ENCODE results near the gene FGFR2. TPM values are rescaled to one million over a fixed set of nuclear protein-coding genes. Genes with fewer than 3 reads are reported as not detected.

FGFR2 gene
- total and polyA plus RNA-seq, 4 donors = 11.4 to 69.9 (median 31.9) TPM

DNA sequence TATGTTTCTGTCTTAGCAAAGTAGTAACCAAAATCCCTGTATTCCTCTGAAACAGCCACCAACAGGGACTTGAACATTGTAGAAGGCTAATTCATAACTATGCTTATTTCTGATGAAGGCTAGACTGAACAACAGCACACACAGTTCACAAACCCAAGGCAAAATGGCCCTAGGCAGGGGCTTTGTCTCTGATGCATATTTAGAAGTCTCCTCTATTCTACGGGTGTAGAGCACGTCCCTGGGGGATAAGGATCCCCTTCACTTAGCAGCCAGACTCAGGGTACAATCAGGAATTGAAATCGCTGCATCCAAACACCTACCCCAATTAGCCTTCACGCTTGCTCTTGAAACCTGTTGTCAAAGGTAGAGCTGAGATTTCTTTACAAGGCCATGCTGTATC is 45.5 kb downstream of the FGFR2 start:
- no peak for DNase-seq (ENCODE audit: low spot score)
- H3K27me3 ChIP-seq (ENCODE audit: control insufficient read depth in 4 of 4, insufficient read depth in 4 of 4, low read length in 3 of 4) = peaks cover 0 to 3% (median 0%) of the 10 kb centered on the region in 4 donors
- no peak overlapping the region for H3K4me3 ChIP-seq (ENCODE audit: low read depth in 1 of 3, low read length in 3 of 3)
- H3K27ac ChIP-seq (ENCODE audit: low read depth in 1 of 2, low read length in 2 of 2) = no peak overlapping the region
- peaks cover 0 to 6% (median 0%) of the 10 kb centered on the region in 4 donors for H3K36me3 ChIP-seq (ENCODE audit: control insufficient read depth in 4 of 4, insufficient read depth in 3 of 4, low read depth in 1 of 4, low read length in 3 of 4)
- H3K9ac ChIP-seq (ENCODE audit: low read depth in 1 of 2, low read length in 2 of 2) = no peak overlapping the region
- TF ChIP-seq SP1 (IDR thresholded peaks at IDR 0.05) = no peak
- no peak for TF ChIP-seq FOXA1 (IDR thresholded peaks at IDR 0.05)
- TF ChIP-seq, protein P1, sequence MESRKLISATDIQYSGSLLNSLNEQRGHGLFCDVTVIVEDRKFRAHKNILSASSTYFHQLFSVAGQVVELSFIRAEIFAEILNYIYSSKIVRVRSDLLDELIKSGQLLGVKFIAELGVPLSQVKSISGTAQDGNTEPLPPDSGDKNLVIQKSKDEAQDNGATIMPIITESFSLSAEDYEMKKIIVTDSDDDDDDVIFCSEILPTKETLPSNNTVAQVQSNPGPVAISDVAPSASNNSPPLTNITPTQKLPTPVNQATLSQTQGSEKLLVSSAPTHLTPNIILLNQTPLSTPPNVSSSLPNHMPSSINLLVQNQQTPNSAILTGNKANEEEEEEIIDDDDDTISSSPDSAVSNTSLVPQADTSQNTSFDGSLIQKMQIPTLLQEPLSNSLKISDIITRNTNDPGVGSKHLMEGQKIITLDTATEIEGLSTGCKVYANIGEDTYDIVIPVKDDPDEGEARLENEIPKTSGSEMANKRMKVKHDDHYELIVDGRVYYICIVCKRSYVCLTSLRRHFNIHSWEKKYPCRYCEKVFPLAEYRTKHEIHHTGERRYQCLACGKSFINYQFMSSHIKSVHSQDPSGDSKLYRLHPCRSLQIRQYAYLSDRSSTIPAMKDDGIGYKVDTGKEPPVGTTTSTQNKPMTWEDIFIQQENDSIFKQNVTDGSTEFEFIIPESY (IDR thresholded peaks at IDR 0.05) = no peak
- TF ChIP-seq, protein P2, sequence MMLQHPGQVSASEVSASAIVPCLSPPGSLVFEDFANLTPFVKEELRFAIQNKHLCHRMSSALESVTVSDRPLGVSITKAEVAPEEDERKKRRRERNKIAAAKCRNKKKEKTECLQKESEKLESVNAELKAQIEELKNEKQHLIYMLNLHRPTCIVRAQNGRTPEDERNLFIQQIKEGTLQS (IDR thresholded peaks at IDR 0.05) = no peak
- H3K9me3 ChIP-seq (ENCODE audit: control insufficient read depth in 4 of 4, low read length in 3 of 4) = no peaks in the 10 kb centered on the region
- WGBS = 94% methylated on average over 4 of the region's 4 CpGs
- no peaks in the 10 kb centered on the region for H3K4me1 ChIP-seq (ENCODE audit: control insufficient read depth in 4 of 4, insufficient read depth in 4 of 4, low read length in 3 of 4)

DNA sequence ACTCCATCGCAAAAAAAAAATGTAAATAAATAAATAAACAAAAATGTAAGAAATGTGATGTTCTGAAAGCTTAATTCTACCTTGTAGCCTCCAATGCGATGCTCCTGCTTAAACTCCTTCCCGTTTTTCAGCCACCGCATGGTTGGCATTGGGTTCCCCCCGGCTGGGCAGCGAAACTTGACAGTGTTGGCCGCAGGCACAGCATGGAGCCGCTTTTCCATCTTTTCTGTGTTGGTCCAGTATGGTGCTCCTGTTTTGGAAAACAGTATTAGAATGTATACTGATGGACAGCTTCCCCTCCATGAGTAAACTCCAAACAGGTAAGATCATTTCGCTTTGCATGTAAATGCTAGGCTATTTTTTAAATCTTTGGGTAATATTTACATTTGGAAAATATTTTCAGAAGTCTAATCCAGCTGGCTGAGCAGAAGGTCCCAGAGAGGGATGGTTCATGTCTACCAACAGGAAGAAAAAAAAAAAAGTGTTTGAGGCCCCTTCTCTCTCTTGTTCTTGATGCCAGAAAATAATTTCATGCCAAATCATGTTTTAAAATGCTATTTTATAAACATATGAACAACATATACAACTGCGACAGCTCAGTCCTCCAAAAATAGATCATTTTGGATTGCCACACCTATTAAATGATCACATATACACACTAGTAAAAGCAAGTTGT is 46.9 kb downstream of the FGFR2 start:
- no peak for TF ChIP-seq JUND (IDR thresholded peaks at IDR 0.05)
- TF ChIP-seq YY1 (IDR thresholded peaks at IDR 0.05) = no peak
- no peak for TF ChIP-seq FOXA2 (IDR thresholded peaks at IDR 0.05)
- no peak for TF ChIP-seq RXRA (IDR thresholded peaks at IDR 0.05)
- TF ChIP-seq EGR1 (IDR thresholded peaks at IDR 0.05; ENCODE audit: low read depth in 2 of 2) = no peak
- TF ChIP-seq, protein P1 (IDR thresholded peaks at IDR 0.05) = no peak
- TF ChIP-seq, protein P3, sequence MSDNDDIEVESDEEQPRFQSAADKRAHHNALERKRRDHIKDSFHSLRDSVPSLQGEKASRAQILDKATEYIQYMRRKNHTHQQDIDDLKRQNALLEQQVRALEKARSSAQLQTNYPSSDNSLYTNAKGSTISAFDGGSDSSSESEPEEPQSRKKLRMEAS (IDR thresholded peaks at IDR 0.05) = no peak
- no peak for TF ChIP-seq SP1 (IDR thresholded peaks at IDR 0.05)
- TF ChIP-seq HNF4A (conservative IDR thresholded peaks at IDR 0.05) = no peak
- TF ChIP-seq, protein P4, sequence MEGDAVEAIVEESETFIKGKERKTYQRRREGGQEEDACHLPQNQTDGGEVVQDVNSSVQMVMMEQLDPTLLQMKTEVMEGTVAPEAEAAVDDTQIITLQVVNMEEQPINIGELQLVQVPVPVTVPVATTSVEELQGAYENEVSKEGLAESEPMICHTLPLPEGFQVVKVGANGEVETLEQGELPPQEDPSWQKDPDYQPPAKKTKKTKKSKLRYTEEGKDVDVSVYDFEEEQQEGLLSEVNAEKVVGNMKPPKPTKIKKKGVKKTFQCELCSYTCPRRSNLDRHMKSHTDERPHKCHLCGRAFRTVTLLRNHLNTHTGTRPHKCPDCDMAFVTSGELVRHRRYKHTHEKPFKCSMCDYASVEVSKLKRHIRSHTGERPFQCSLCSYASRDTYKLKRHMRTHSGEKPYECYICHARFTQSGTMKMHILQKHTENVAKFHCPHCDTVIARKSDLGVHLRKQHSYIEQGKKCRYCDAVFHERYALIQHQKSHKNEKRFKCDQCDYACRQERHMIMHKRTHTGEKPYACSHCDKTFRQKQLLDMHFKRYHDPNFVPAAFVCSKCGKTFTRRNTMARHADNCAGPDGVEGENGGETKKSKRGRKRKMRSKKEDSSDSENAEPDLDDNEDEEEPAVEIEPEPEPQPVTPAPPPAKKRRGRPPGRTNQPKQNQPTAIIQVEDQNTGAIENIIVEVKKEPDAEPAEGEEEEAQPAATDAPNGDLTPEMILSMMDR (IDR thresholded peaks at IDR 0.05; ENCODE audit: low read depth, low read length, missing input control) = no peak
- TF ChIP-seq, protein P5, sequence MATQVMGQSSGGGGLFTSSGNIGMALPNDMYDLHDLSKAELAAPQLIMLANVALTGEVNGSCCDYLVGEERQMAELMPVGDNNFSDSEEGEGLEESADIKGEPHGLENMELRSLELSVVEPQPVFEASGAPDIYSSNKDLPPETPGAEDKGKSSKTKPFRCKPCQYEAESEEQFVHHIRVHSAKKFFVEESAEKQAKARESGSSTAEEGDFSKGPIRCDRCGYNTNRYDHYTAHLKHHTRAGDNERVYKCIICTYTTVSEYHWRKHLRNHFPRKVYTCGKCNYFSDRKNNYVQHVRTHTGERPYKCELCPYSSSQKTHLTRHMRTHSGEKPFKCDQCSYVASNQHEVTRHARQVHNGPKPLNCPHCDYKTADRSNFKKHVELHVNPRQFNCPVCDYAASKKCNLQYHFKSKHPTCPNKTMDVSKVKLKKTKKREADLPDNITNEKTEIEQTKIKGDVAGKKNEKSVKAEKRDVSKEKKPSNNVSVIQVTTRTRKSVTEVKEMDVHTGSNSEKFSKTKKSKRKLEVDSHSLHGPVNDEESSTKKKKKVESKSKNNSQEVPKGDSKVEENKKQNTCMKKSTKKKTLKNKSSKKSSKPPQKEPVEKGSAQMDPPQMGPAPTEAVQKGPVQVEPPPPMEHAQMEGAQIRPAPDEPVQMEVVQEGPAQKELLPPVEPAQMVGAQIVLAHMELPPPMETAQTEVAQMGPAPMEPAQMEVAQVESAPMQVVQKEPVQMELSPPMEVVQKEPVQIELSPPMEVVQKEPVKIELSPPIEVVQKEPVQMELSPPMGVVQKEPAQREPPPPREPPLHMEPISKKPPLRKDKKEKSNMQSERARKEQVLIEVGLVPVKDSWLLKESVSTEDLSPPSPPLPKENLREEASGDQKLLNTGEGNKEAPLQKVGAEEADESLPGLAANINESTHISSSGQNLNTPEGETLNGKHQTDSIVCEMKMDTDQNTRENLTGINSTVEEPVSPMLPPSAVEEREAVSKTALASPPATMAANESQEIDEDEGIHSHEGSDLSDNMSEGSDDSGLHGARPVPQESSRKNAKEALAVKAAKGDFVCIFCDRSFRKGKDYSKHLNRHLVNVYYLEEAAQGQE (IDR thresholded peaks at IDR 0.05) = no peak
- TF ChIP-seq, protein P2 (IDR thresholded peaks at IDR 0.05) = no peak
- Histone ChIP-seq H3K4me3 (ENCODE audit: low read depth in 1 of 3, low read length in 3 of 3) (no peak overlapping the region), H3K9ac (ENCODE audit: low read depth in 1 of 2, low read length in 2 of 2) (no peak overlapping the region), H3K27ac (ENCODE audit: low read depth in 1 of 2, low read length in 2 of 2) (no peak overlapping the region), H3K9me3 (ENCODE audit: control insufficient read depth in 4 of 4, low read length in 3 of 4) (no peaks in the 10 kb centered on the region), H3K4me1 (ENCODE audit: control insufficient read depth in 4 of 4, insufficient read depth in 4 of 4, low read length in 3 of 4) (no peaks in the 10 kb centered on the region), H3K27me3 (ENCODE audit: control insufficient read depth in 4 of 4, insufficient read depth in 4 of 4, low read length in 3 of 4) (peaks cover 0 to 3% (median 0%) of the 10 kb centered on the region in 4 donors), H3K36me3 (ENCODE audit: control insufficient read depth in 4 of 4, insufficient read depth in 3 of 4, low read depth in 1 of 4, low read length in 3 of 4) (peaks cover 0 to 6% (median 0%) of the 10 kb centered on the region in 4 donors)
- 96% methylated on average over 10 of the region's 10 CpGs for WGBS
- no peak for DNase-seq (ENCODE audit: low spot score)

All from liver (tissue), 9 donors.